Thyroid gland (tissue), 4 donors: ENCODE measurements around the gene OXSR1. TPM values are rescaled to one million over a fixed set of nuclear protein-coding genes. Genes with fewer than 3 reads are reported as not detected.
A peak's percentile ranks its signal among the peaks of the same experiment; 100 is the strongest.

Source experiments
- DNase-seq, 2 donors: peaks; one replicate each; pipeline ENCODE4 v3.0.0-alpha.2; 2019
- H3K27ac ChIP-seq, 3 donors: fragments of 200-600 bp; sonication (generic); 1 replicate in 2 of 3; 2 replicates in 1 of 3; pipeline ENCODE4 v1.5.1; 2016 to 2019; ENCODE audit warnings: mild to moderate bottlenecking in 1 of 3, moderate library complexity in 1 of 3
- H3K27me3 ChIP-seq: fragments of 200-600 bp; sonication (generic); one replicate; pipeline ENCODE4 v1.5.1; 2019
- H3K36me3 ChIP-seq, 2 donors: fragments of 200-600 bp; sonication (generic); one replicate each; pipeline ENCODE4 v1.5.1; 2016 to 2019
- H3K4me1 ChIP-seq, 2 donors: fragments of 200-600 bp; sonication (generic); one replicate each; pipeline ENCODE4 v1.5.1; 2017 to 2019
- H3K4me3 ChIP-seq, 3 donors: fragments of 200-600 bp; sonication (generic); replicated peaks in 1 of 3; 1 replicate in 2 of 3; 2 replicates in 1 of 3; pipeline ENCODE4 v1.5.1; 2016; ENCODE audit warnings: mild to moderate bottlenecking in 1 of 3
- H3K9me3 ChIP-seq: fragments of 200-600 bp; sonication (generic); one replicate; pipeline ENCODE4 v1.5.1; 2017
- CTCF ChIP-seq, 6 experiments: fragments of 200-600 bp in 3 of 6; fragments of 450-650 bp in 3 of 6; sonication (generic) in 3 of 6; IDR thresholded peaks; one replicate each; pipeline ENCODE4 v1.5.1; 2016 to 2019; ENCODE audit warnings: antibody characterized with exemption in 6 of 6, mild to moderate bottlenecking in 2 of 6, inconsistent platforms in 1 of 6, moderate library complexity in 1 of 6
- POLR2A ChIP-seq, 2 donors: fragments of 450-650 bp; IDR thresholded peaks; one replicate each; pipeline ENCODE4 v1.6.1; 2017; ENCODE audit warnings: antibody characterized with exemption in 2 of 2, mild to moderate bottlenecking in 2 of 2, moderate library complexity in 1 of 2
- WGBS, 2 donors: methylation state at CpG; one replicate each; pipeline ENCODE4 v1.1.5; 2017; 5-methylcytosine and 5-hydroxymethylcytosine counted together
- intact Hi-C: fragments of 100-400 bp; cut with DNase I; formaldehyde crosslinking; loops from one replicate; pipeline ENCODE4 v1.15.1; 2023
- total RNA-seq, 4 donors: library from RNA; depleted of rRNA; stranded (reverse); fragments of >200 nt; gene quantifications; one replicate each; pipeline ENCODE4 v1.2.3, GENCODE V29; 2016

The OXSR1 gene
- total RNA-seq, 4 donors from 2014 or later, result 32.0 to 40.5 (median 37.9) TPM

DNA sequence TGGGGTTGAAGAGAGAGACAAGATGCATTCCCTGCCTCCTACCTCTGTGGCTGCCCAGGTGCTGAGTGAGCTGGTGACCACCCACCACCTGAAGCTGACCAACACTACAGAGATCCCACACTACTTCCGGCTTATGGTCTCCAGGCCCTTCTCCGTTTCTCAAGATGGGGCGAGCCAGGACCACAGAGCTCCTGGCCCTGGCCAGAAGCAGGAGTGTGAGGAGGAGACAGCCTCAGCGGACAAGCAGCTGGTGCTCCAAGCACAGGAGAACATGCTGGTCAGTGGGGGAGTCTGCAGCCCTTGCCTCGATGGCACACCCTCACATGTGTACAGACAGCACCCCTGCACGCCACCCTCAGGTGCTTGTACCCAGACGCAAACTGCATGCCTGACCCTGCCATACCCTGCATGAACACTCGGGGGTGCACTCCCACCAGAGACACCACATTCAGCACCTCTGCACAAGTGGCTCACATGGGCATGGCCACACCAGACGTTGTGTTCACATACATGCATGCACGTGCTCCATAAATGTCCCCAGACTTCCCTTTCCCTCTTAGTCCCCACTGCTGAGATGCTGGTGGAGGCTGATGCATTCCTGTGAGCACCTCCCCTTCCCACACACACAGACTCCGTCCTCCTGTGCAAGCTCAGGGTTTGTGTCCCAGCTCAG, 47.5 kb upstream of the OXSR1 start:
- Histone ChIP-seq H3K27me3 (no peaks in the 10 kb centered on the region), H3K27ac (no peak overlapping the region), H3K9me3 (no peaks in the 10 kb centered on the region), H3K4me1 (no peaks in the 10 kb centered on the region), H3K4me3 (no peak overlapping the region), H3K36me3 (peaks cover 14 to 17% of the 10 kb centered on the region in 2 donors)
- intact Hi-C loops, result no loop called here
- WGBS, 2 donors, result 38 to 92% methylated on average over 5 to 7 of the region's 11 CpGs
- peak; percentile 65 to 70 for DNase-seq
- TF ChIP-seq POLR2A (IDR thresholded peaks at IDR 0.05) (no peak), CTCF (IDR thresholded peaks at IDR 0.05) (peak; percentile 30 to 84 (median 70))

DNA sequence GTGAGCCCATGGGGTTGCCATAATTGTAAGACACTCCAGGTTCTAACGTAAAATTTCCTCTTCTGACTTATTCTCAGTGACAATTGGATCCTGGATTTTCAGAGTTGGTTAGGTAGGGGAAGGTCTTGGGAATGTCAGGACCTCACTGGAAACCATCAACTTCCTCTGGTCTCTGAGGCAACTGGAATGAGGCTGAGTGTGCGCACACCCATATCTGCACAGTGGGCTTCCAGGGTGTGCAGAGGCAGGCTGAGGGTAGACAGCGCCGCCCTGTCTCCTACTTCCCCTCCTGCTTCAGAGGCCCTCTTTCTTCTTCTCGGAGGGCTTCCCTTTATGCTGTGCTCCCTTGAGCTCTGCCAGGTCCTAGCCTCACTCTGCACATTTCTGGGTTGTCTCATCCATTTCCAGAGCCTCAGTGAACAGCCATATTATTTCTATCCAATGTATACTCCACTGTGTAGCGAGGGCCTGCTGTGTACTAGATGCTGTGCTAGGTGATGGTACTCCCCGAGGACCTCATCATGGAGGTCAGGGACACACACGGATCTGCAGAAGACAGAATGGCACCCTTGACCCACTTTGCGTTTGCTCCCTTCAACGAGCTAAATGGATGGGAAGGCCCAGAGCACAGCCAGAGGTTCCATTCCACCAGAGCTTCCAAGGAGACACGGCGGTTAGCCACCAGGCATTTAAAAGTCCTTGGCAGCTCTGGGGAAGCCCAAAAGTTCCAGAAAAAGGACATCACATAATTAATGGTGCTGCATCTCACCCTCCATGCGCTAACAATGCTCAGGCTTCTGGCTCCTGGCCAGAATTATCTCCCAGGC, 46.7 kb upstream of the OXSR1 start:
- intact Hi-C loops, result no loop called here
- Histone ChIP-seq H3K27ac (no peak overlapping the region), H3K4me3 (no peak overlapping the region), H3K9me3 (no peaks in the 10 kb centered on the region), H3K4me1 (no peaks in the 10 kb centered on the region), H3K27me3 (no peaks in the 10 kb centered on the region), H3K36me3 (peaks cover 22 to 24% of the 10 kb centered on the region in 2 donors)
- 88 to 90% methylated on average over 13 of the region's 13 CpGs for WGBS, 2 donors
- no peak for TF ChIP-seq CTCF (IDR thresholded peaks at IDR 0.05)
- TF ChIP-seq POLR2A (IDR thresholded peaks at IDR 0.05), result no peak
- DNase-seq, result no peak

DNA sequence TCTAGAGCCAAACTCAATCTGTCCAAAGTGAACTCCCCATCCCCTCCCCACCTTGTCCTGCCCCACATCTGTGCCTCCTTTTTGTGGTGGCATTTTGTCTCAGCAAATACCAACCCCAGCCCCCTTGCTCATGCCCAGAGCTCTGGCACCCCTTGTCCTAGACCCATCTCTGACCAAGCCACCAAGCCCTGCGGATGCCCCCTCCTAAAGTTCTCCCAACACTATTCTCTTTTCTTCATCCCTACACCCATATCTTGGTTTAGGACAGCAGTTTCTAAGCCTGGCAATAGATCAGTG, 46.1 kb upstream of the OXSR1 start:
- Histone ChIP-seq H3K27me3 (no peaks in the 10 kb centered on the region), H3K27ac (no peak overlapping the region), H3K4me1 (no peaks in the 10 kb centered on the region), H3K9me3 (no peaks in the 10 kb centered on the region), H3K4me3 (no peak overlapping the region), H3K36me3 (peaks cover 26 to 28% of the 10 kb centered on the region in 2 donors)
- intact Hi-C loops, result no loop called here
- no peak for DNase-seq
- no peak for TF ChIP-seq POLR2A (IDR thresholded peaks at IDR 0.05)
- no peak for TF ChIP-seq CTCF (IDR thresholded peaks at IDR 0.05)
- 97 to 100% methylated on average over 1 of the region's 1 CpG for WGBS, 2 donors

DNA sequence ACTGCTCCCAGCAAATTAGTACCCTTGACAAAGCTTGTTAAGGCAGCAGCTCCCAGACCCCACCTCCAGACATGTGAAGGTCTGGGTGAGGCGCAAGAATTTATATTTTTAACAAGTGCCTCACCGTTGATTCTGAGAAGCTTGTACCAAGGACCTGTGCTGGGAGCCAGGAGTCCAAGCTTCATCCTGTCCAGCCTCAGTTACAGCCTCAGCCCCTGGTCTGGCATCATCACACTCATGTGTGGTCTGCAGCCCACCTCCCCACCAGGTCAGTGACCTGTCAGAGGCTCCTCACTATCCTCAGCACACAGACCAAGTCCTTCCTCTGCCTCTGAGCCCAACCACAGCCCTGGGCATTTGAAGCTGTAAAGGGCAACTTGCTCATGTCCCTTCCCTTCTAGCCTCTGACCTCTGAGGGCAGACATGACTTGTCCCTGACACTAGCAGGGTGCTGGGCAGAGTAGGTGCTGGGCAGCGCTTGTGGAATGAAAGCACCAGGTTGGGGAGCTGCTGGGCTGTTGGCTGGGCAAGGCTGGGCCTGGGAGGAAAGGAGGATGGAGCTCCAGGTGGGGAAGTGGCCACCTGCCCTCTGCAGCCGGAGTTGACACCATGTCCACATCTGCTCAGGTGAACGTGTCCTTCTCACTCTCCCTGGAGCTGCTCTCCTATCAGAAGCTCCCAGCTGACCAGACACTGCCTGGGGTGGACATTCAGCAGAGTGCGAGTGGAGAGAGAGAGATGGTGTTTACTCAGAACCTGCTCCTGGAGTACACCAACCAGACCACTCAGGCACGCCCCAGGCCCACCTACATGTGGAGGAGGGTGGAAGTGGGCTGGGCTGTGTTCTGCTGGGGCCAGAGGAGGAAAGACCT, 45.3 kb upstream of the OXSR1 start:
- intact Hi-C loops, result loop anchor here (10.0 kb wide), 1 partner anchor 355 kb away; no protein-coding TSS in a partner anchor
- H3K27ac ChIP-seq, result no peak overlapping the region
- no peaks in the 10 kb centered on the region for H3K27me3 ChIP-seq
- H3K9me3 ChIP-seq, result no peaks in the 10 kb centered on the region
- 76 to 92% methylated on average over 5 to 6 of the region's 7 CpGs for WGBS, 2 donors
- H3K4me3 ChIP-seq, result no peak overlapping the region
- H3K36me3 ChIP-seq, result peaks cover 35 to 37% of the 10 kb centered on the region in 2 donors
- DNase-seq, result peak; percentile 35 to 42
- TF ChIP-seq POLR2A (IDR thresholded peaks at IDR 0.05), result no peak
- no peak for TF ChIP-seq CTCF (IDR thresholded peaks at IDR 0.05)
- H3K4me1 ChIP-seq, result no peaks in the 10 kb centered on the region
